ENCODE data around the gene CARD10. TPM values are rescaled to one million over a fixed set of nuclear protein-coding genes. Genes with fewer than 3 reads are reported as not detected.

Gene CARD10
- total RNA-seq, 2 donors from 2014 or later = 4.2 to 5.8 TPM

DNA sequence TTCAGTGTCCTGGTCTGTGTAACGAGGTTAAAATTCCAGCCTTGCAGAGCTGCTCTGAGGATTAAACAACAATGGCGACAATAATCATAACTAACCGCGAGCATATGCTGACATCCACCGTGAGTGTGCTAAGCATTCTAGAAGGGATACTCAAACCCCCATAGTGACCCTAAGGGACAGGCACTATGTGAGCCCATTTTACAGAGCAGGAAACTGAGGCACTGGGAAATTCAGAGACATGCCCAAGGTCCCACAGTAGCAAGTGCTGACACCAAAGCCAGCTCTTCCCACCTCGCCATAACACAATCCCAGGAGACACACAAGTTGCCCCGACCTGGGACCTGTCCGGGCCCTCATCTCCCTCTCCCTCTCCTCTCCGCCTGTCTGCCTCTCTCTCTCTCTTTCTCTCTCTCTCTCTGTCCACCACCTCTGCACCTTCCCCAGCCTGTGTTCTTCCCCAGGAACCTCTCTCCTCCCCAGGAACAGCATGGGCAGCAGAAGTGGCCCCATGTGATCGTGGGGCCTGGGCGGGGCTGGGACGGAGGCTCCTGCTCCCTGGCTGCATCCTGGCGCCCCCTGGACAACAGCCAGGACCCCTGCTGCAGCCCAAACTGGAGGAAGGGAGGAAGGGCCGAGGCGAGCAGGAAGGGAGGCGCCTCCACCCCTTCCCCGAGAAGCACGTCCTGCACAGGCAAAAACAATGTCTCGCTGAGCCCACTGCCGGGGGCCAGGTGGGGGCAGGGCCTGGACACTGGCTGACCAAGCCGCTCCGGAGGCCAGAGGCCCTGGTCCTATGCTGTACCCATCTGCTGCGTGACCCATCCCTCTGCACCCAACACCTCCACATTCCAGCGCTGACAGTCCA, 18.2 kb downstream of the CARD10 start:
- peak overlapping the region in 1 of 2 donors; percentile 6 for H3K4me3 ChIP-seq
- DNase-seq (ENCODE audit: low spot score) = no peak
- H3K4me1 ChIP-seq = peaks cover 0 to 75% of the 10 kb centered on the region in 2 donors
- TF ChIP-seq CTCF (IDR thresholded peaks at IDR 0.05) = no peak
- no peaks in the 10 kb centered on the region for H3K9me3 ChIP-seq
- peak overlapping the region; percentile 11 to 49 for H3K27ac ChIP-seq
- no peaks in the 10 kb centered on the region for H3K36me3 ChIP-seq
- H3K27me3 ChIP-seq = no peaks in the 10 kb centered on the region

DNA sequence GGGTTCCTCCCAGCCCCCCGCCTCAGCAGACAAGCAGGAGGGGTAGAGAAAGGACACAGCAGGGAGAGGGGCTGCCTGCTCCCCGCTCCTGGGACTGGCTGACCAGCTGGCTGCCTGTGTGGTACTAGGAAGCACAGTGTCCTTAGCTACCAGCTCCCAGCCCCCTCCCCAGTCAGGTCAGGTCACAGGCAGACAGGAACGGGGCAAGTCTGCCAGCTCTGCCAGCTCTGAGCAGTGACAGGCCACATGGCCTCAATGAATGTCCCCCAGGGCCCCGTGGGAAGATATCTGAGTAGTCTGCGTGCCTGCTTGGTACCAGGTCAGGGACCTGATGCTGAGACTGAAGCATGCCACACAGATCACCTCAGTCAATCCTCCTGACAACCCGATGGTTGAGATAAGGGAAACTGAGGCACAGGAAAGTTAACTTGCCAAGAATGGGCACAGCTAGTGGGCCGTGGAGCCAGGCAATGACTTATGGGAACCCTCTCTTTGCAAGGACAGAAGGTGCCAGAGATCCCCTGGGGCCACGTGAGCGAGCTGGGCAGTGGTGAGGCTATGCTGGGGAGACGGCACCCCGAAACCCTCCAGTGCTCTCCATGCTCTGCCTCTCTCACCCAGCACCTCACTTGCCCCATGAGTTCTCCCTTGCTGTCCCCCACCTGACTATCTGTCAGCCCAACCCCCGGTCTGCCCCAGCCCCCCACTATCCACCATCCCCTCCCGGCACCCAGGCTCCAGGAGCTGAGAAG, 19.2 kb downstream of the CARD10 start:
- no peak for DNase-seq (ENCODE audit: low spot score)
- H3K9me3 ChIP-seq = no peaks in the 10 kb centered on the region
- no peaks in the 10 kb centered on the region for H3K36me3 ChIP-seq
- peak overlapping the region; percentile 1 to 11 for H3K27ac ChIP-seq
- H3K27me3 ChIP-seq = no peaks in the 10 kb centered on the region
- TF ChIP-seq CTCF (IDR thresholded peaks at IDR 0.05) = no peak
- no peak overlapping the region for H3K4me3 ChIP-seq
- H3K4me1 ChIP-seq = peaks cover 0 to 75% of the 10 kb centered on the region in 2 donors

GRCh38 chr22:37499027-37499707, 20.0 kb downstream of the CARD10 start:
- TF ChIP-seq CTCF (IDR thresholded peaks at IDR 0.05) = no peak
- H3K27me3 ChIP-seq = no peaks in the 10 kb centered on the region
- no peak overlapping the region for H3K4me3 ChIP-seq
- peaks cover 0 to 68% of the 10 kb centered on the region in 2 donors for H3K4me1 ChIP-seq
- no peak overlapping the region for H3K27ac ChIP-seq
- DNase-seq (ENCODE audit: low spot score) = no peak
- H3K9me3 ChIP-seq = no peaks in the 10 kb centered on the region
- H3K36me3 ChIP-seq = no peaks in the 10 kb centered on the region

DNA sequence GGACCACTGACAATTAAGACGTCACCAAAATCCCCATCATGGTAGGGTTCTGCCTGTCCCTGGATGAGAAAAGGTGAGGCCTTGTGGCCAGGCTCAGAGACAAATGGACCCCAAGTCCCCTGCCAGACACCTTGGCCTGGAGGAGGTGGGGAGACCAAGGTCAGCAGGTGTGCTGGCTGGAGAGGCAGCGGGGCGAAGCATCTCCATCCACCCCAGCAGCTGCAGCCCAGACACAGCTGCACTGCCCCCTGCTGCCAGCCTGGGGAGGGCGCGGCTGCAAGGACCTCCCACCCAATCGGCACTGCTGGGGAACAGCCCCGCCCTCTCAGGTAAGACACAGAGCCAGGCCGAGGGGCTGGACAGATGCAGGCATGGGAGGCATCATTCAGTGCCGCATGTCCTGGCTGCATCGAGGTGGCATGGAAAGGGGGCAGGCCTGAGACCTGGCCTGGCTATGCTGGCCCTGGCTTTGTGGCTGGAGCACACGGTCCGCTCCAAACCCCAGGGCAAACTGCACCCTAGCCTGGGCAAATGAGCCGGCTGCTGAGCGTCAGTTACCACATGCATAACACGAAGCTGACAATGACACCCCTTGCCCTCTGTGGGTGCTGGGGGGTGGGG, 20.8 kb downstream of the CARD10 start:
- Histone ChIP-seq H3K9me3 (no peaks in the 10 kb centered on the region), H3K36me3 (no peaks in the 10 kb centered on the region), H3K4me3 (no peak overlapping the region), H3K27ac (no peak overlapping the region), H3K4me1 (peaks cover 0 to 60% of the 10 kb centered on the region in 2 donors), H3K27me3 (no peaks in the 10 kb centered on the region)
- TF ChIP-seq CTCF (IDR thresholded peaks at IDR 0.05) = peak in 1 of 2 donors; percentile 53
- DNase-seq (ENCODE audit: low spot score) = no peak

- no peaks in the 10 kb centered on the region for H3K36me3 ChIP-seq
- DNase-seq (ENCODE audit: low spot score) = no peak
- H3K27ac ChIP-seq = no peak overlapping the region
- H3K27me3 ChIP-seq = no peaks in the 10 kb centered on the region
- H3K4me3 ChIP-seq = no peak overlapping the region
- no peak for TF ChIP-seq CTCF (IDR thresholded peaks at IDR 0.05)
- no peaks in the 10 kb centered on the region for H3K9me3 ChIP-seq
- H3K4me1 ChIP-seq = peaks cover 0 to 48% of the 10 kb centered on the region in 2 donors
Measured at GRCh38 chr22:37497062-37497599, 22.1 kb downstream of the CARD10 start.

Measured in right atrium auricular region (tissue), 2 donors.